H7 (cell line): ENCODE results near the gene INSYN2A. TPM values are rescaled to one million over a fixed set of nuclear protein-coding genes. Genes with fewer than 3 reads are reported as not detected.
A peak's percentile ranks its signal among the peaks of the same experiment; 100 is the strongest.

Experiments used
- DNase-seq: peaks from one replicate; pipeline ENCODE4 v3.0.0; 2012
- H3K27me3 ChIP-seq: 2 replicates; pipeline ENCODE4 v1.6.0; 2011; ENCODE audit warnings: mild to moderate bottlenecking, low read length; ENCODE audit not compliant: control insufficient read depth, insufficient read depth
- H3K36me3 ChIP-seq: replicated peaks from 2 replicates; pipeline ENCODE4 v1.5.1; 2011; ENCODE audit warnings: low read length; ENCODE audit not compliant: control insufficient read depth, insufficient read depth
- H3K4me3 ChIP-seq: 2 replicates; pipeline ENCODE4 v1.5.1; 2011; ENCODE audit warnings: low read depth, mild to moderate bottlenecking, control low read depth, low read length, moderate library complexity; ENCODE audit not compliant: insufficient read depth
- total RNA-seq: library from RNA; depleted of rRNA; stranded (reverse); fragments of >200 nt; shearing (Covaris generic); gene quantifications from 2 replicates; pipeline ENCODE4 v1.2.3, GENCODE V29; 2014

Gene INSYN2A
- total RNA-seq, 1 experiment from 2014 or later, result 0.07 TPM

- DNase-seq, result no peak
- no peaks in the 10 kb centered on the region for H3K27me3 ChIP-seq
- no peak overlapping the region for H3K4me3 ChIP-seq
- H3K36me3 ChIP-seq, result no peaks in the 10 kb centered on the region
Measured at GRCh38 chr10:127184582-127184981, 11.8 kb downstream of the INSYN2A start.

GRCh38 chr10:127182161-127182560, 14.2 kb downstream of the INSYN2A start:
- Histone ChIP-seq H3K36me3 (no peaks in the 10 kb centered on the region), H3K27me3 (no peaks in the 10 kb centered on the region), H3K4me3 (no peak overlapping the region)
- DNase-seq, result no peak

- Histone ChIP-seq H3K4me3 (no peak overlapping the region), H3K36me3 (no peaks in the 10 kb centered on the region), H3K27me3 (no peaks in the 10 kb centered on the region)
- DNase-seq, result no peak
Measured at GRCh38 chr10:127179612-127180250, 16.7 kb downstream of the INSYN2A start.

GRCh38 chr10:127176649-127177048, 19.7 kb downstream of the INSYN2A start:
- H3K4me3 ChIP-seq, result no peak overlapping the region
- no peaks in the 10 kb centered on the region for H3K27me3 ChIP-seq
- no peak for DNase-seq
- H3K36me3 ChIP-seq, result no peaks in the 10 kb centered on the region

GRCh38 chr10:127175357-127176110, 20.9 kb downstream of the INSYN2A start:
- H3K27me3 ChIP-seq, result no peaks in the 10 kb centered on the region
- no peak overlapping the region for H3K4me3 ChIP-seq
- DNase-seq, result peak; percentile 32
- no peaks in the 10 kb centered on the region for H3K36me3 ChIP-seq

GRCh38 chr10:127174866-127175265, 21.5 kb downstream of the INSYN2A start:
- H3K27me3 ChIP-seq, result no peaks in the 10 kb centered on the region
- no peak overlapping the region for H3K4me3 ChIP-seq
- H3K36me3 ChIP-seq, result no peaks in the 10 kb centered on the region
- DNase-seq, result no peak

- Histone ChIP-seq H3K4me3 (no peak overlapping the region), H3K27me3 (no peaks in the 10 kb centered on the region), H3K36me3 (no peaks in the 10 kb centered on the region)
- no peak for DNase-seq
Measured at GRCh38 chr10:127168261-127168660, 28.1 kb downstream of the INSYN2A start.

GRCh38 chr10:127162841-127163240, 33.5 kb downstream of the INSYN2A start:
- Histone ChIP-seq H3K4me3 (no peak overlapping the region), H3K36me3 (no peaks in the 10 kb centered on the region), H3K27me3 (no peaks in the 10 kb centered on the region)
- DNase-seq, result no peak

- Histone ChIP-seq H3K27me3 (no peaks in the 10 kb centered on the region), H3K4me3 (no peak overlapping the region), H3K36me3 (no peaks in the 10 kb centered on the region)
- no peak for DNase-seq
Measured at GRCh38 chr10:127161482-127161881, 34.9 kb downstream of the INSYN2A start.

- no peak for DNase-seq
- Histone ChIP-seq H3K27me3 (no peaks in the 10 kb centered on the region), H3K36me3 (no peaks in the 10 kb centered on the region), H3K4me3 (no peak overlapping the region)
Measured at GRCh38 chr10:127159648-127160245, 36.6 kb downstream of the INSYN2A start.

- no peak overlapping the region for H3K4me3 ChIP-seq
- H3K36me3 ChIP-seq, result no peaks in the 10 kb centered on the region
- no peaks in the 10 kb centered on the region for H3K27me3 ChIP-seq
- peak; percentile 36 for DNase-seq
Measured at GRCh38 chr10:127158662-127159061, 37.7 kb downstream of the INSYN2A start.

GRCh38 chr10:127157506-127158200, 38.7 kb downstream of the INSYN2A start:
- no peak for DNase-seq
- Histone ChIP-seq H3K4me3 (no peak overlapping the region), H3K27me3 (no peaks in the 10 kb centered on the region)

GRCh38 chr10:127157089-127157488, 39.3 kb downstream of the INSYN2A start:
- no peak overlapping the region for H3K4me3 ChIP-seq
- no peaks in the 10 kb centered on the region for H3K36me3 ChIP-seq
- no peaks in the 10 kb centered on the region for H3K27me3 ChIP-seq
- no peak for DNase-seq

More at GRCh38 chr10:127157506-127158200, 38.7 kb downstream of the INSYN2A start:
- no peaks in the 10 kb centered on the region for H3K36me3 ChIP-seq

- no peak overlapping the region for H3K4me3 ChIP-seq
- DNase-seq, result no peak
- H3K36me3 ChIP-seq, result no peaks in the 10 kb centered on the region
- no peaks in the 10 kb centered on the region for H3K27me3 ChIP-seq
Measured at GRCh38 chr10:127154831-127155620, 41.4 kb downstream of the INSYN2A start.
